Umbilical cord (tissue), 2 donors: ENCODE results near the gene HPN. TPM values are rescaled to one million over a fixed set of nuclear protein-coding genes. Genes with fewer than 3 reads are reported as not detected.
"Not testable (repeated sequence)": the region's sequence is repeated elsewhere in the genome, so short reads cannot be mapped to it uniquely, and the experiment has no call there.

Experiments
- DNase-seq: peaks from one replicate; pipeline ENCODE4 v3.0.0-alpha.2; 2015; ENCODE audit warnings: low spot score
- total RNA-seq: library from RNA; depleted of rRNA; stranded (reverse); fragments of >200 nt; gene quantifications from one replicate; pipeline ENCODE4 v1.2.3, GENCODE V29; 2014; ENCODE audit warnings: low replicate concordance; ENCODE audit not compliant: insufficient read depth

The HPN gene
- total RNA-seq = 0.24 TPM

GRCh38 chr19:35041548-35042055 lies at the start of gene HPN:
TSS of gene HPN (plus strand) at chr19:35041721. CDS start at chr19:35042507, 786 bp downstream.
- DNase-seq = no peak

GRCh38 chr19:34992582-34992981 lies 48.9 kb upstream of the HPN start:
- DNase-seq = not testable (repeated sequence)

- DNase-seq = no peak
Measured at GRCh38 chr19:34994286-34994642, 47.3 kb upstream of the HPN start.

GRCh38 chr19:34994643-34995541 lies 46.6 kb upstream of the HPN start:
- DNase-seq = no peak

GRCh38 chr19:34995551-34995950 lies 46.0 kb upstream of the HPN start:
- DNase-seq = no peak

- DNase-seq = no peak
Measured at GRCh38 chr19:34997071-34997617, 44.4 kb upstream of the HPN start.

GRCh38 chr19:34998224-34998623 lies 43.3 kb upstream of the HPN start:
- DNase-seq = not testable (repeated sequence)

- no peak for DNase-seq
Measured at GRCh38 chr19:34998777-34999497, 42.6 kb upstream of the HPN start.

GRCh38 chr19:34999498-35000337 lies 41.8 kb upstream of the HPN start, which contains the start of gene GRAMD1A:
TSS of gene GRAMD1A (plus strand) at chr19:35000323. CDS start at chr19:35000479, 156 bp downstream.
- DNase-seq = peak; percentile 93

GRCh38 chr19:35000338-35000646 lies 41.2 kb upstream of the HPN start:
- DNase-seq = no peak

GRCh38 chr19:35000647-35001501 lies 40.6 kb upstream of the HPN start:
- DNase-seq = peak; percentile 42

GRCh38 chr19:35002037-35002535 lies 39.4 kb upstream of the HPN start:
- no peak for DNase-seq

GRCh38 chr19:35004517-35005255 lies 36.8 kb upstream of the HPN start:
- no peak for DNase-seq

GRCh38 chr19:35005256-35005977 lies 36.1 kb upstream of the HPN start:
- DNase-seq = no peak

- not testable (repeated sequence) for DNase-seq
Measured at GRCh38 chr19:35006007-35006341, 35.5 kb upstream of the HPN start.

GRCh38 chr19:35006342-35006998 lies 35.1 kb upstream of the HPN start:
- peak; percentile 34 for DNase-seq

GRCh38 chr19:35006999-35007365 lies 34.5 kb upstream of the HPN start:
- no peak for DNase-seq

- not testable (repeated sequence) for DNase-seq
Measured at GRCh38 chr19:35007427-35007826, 34.1 kb upstream of the HPN start.
